ENCODE measurements around the gene PPL. TPM values are rescaled to one million over a fixed set of nuclear protein-coding genes. Genes with fewer than 3 reads are reported as not detected.

PPL gene
- total and polyA plus RNA-seq, 2 of the 13 experiments (the other 11 are each of a cell fraction or from before 2014, with no cell fraction given): 5.7 to 6.6 TPM

DNA sequence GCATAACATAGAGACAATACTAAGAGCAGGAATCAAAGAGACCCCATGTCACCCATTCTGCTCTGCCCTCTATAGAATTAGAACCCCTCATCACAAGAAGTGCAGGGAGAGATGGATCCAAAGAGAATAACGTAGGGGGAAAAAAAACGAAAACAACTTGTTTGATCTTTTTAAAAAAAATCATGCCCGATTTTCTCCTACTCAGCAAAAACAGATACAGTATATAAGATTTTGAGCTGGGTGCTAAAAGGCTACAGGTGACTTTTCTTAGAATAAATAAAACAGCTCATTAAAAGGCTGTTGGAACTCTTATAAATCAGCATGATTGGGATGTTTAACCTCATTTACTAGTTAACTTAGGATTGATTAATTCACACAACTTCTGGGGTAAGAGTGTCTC is 72.2 kb downstream of the PPL start (continued):
- peak; percentile 86 to 90 for TF ChIP-seq MAFK (conservative IDR thresholded peaks at IDR 0.05 in 1 of 2, IDR thresholded peaks at IDR 0.05 in 1 of 2; ENCODE audit: low read length in 2 of 2)

DNA sequence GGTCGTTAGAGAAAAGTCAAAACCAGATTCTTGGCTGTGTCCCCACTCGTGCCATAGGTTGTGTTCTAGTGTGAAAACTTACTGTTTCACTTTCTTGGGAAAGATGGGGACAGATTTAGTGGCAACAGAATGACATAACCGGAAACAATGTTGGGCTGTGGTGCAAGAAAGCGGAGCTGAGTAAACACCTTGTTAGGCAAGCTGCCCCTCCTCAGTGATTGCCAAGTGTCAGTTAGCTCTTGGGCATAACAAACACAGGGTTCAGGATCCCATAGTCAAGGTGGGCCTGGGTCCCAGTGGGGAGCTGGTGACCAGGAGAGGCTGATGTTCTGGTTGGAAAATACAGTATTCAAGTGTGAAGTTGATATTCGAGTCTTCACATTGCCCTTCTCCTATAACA is 74.3 kb downstream of the PPL start:
- no peak overlapping the region for H2AFZ ChIP-seq (ENCODE audit: low read length)
- no peak overlapping the region for H3K4me3 ChIP-seq (replicated peaks in 1 of 3; ENCODE audit: insufficient read depth in 1 of 3, low read depth in 2 of 3, low read length in 3 of 3)
- ChIA-PET CTCF (ENCODE audit: low intra/inter-chr PET ratio, low total read pairs) (no interaction called here), POLR2A (no interaction called here)
- no peak for ATAC-seq
- no peak for FAIRE-seq
- H3K4me1 ChIP-seq (ENCODE audit: insufficient read depth, low read length): peaks cover 19% of the 10 kb centered on the region
- H3K9me3 ChIP-seq (ENCODE audit: low read length): no peaks in the 10 kb centered on the region
- no peak overlapping the region for H3K4me2 ChIP-seq (ENCODE audit: low read depth, low read length)
- in situ Hi-C loops (cut with HindIII; ENCODE audit: extremely low pct_ligation_motif_present, low pct_unique_long_range_greater_than_20kb): no loop called here
- peaks cover 46% of the 10 kb centered on the region for H3K79me2 ChIP-seq (ENCODE audit: insufficient read depth, low read length)
- WGBS (ENCODE audit: low lambda C conversion rate): 84% methylated on average over 5 of the region's 5 CpGs
- peaks cover 20 to 76% of the 10 kb centered on the region in 2 experiments for H3K36me3 ChIP-seq (replicated peaks in 1 of 2; ENCODE audit: control insufficient read depth in 1 of 2, insufficient read depth in 2 of 2, low read length in 2 of 2)
- no peaks in the 10 kb centered on the region for H3K27me3 ChIP-seq (ENCODE audit: control insufficient read depth in 1 of 2, insufficient read depth in 2 of 2, low read length in 2 of 2)
- no peak for DNase-seq (ENCODE audit: low spot score)
- H3K9ac ChIP-seq (ENCODE audit: insufficient read depth, low read depth, low read length): no peak overlapping the region
- BruUV-seq (replicated peaks): no TSS peak
- H4K20me1 ChIP-seq (ENCODE audit: insufficient read depth, low read length): no peaks in the 10 kb centered on the region
- no peak overlapping the region for H3K27ac ChIP-seq (ENCODE audit: extremely low read length, insufficient read depth, low read length)
- intact Hi-C loops (cut with micrococcal nuclease; ENCODE audit: unreplicated experiment): no loop called here
- TF ChIP-seq, protein P1, sequence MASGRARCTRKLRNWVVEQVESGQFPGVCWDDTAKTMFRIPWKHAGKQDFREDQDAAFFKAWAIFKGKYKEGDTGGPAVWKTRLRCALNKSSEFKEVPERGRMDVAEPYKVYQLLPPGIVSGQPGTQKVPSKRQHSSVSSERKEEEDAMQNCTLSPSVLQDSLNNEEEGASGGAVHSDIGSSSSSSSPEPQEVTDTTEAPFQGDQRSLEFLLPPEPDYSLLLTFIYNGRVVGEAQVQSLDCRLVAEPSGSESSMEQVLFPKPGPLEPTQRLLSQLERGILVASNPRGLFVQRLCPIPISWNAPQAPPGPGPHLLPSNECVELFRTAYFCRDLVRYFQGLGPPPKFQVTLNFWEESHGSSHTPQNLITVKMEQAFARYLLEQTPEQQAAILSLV (CRISPR knock-in tag; IDR thresholded peaks at IDR 0.05; ENCODE audit: borderline replicate concordance): no peak
- TF ChIP-seq HNF4G (IDR thresholded peaks at IDR 0.05; ENCODE audit: borderline replicate concordance, low read depth, low read length): no peak
- TF ChIP-seq HNF4G (CRISPR knock-in tag; IDR thresholded peaks at IDR 0.05; ENCODE audit: borderline replicate concordance, low read depth): no peak
- TF ChIP-seq CEBPB (IDR thresholded peaks at IDR 0.05; ENCODE audit: borderline replicate concordance, low read depth, low read length): 0 out of 2 replicates have a peak, but pooled peaks have one; percentile 28
- TF ChIP-seq MTA3 (CRISPR knock-in tag; IDR thresholded peaks at IDR 0.05): no peak
- TF ChIP-seq KLF9 (CRISPR knock-in tag; IDR thresholded peaks at IDR 0.05; ENCODE audit: low read depth): no peak
- no peak for TF ChIP-seq STAT5B (CRISPR knock-in tag; IDR thresholded peaks at IDR 0.05)
- TF ChIP-seq JUNB (CRISPR knock-in tag; IDR thresholded peaks at IDR 0.05; ENCODE audit: borderline replicate concordance): no peak
- TF ChIP-seq NFE2L2 (IDR thresholded peaks at IDR 0.05; ENCODE audit: low read length): no peak
- TF ChIP-seq, protein P2, sequence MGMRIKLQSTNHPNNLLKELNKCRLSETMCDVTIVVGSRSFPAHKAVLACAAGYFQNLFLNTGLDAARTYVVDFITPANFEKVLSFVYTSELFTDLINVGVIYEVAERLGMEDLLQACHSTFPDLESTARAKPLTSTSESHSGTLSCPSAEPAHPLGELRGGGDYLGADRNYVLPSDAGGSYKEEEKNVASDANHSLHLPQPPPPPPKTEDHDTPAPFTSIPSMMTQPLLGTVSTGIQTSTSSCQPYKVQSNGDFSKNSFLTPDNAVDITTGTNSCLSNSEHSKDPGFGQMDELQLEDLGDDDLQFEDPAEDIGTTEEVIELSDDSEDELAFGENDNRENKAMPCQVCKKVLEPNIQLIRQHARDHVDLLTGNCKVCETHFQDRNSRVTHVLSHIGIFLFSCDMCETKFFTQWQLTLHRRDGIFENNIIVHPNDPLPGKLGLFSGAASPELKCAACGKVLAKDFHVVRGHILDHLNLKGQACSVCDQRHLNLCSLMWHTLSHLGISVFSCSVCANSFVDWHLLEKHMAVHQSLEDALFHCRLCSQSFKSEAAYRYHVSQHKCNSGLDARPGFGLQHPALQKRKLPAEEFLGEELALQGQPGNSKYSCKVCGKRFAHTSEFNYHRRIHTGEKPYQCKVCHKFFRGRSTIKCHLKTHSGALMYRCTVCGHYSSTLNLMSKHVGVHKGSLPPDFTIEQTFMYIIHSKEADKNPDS (CRISPR knock-in tag; IDR thresholded peaks at IDR 0.05): no peak
- no peak for TF ChIP-seq ZNF766 (CRISPR knock-in tag; IDR thresholded peaks at IDR 0.05; ENCODE audit: borderline replicate concordance)
- TF ChIP-seq TP53 (CRISPR knock-in tag; conservative IDR thresholded peaks at IDR 0.05): no peak
- no peak for TF ChIP-seq HNRNPL (IDR thresholded peaks at IDR 0.05; ENCODE audit: low read depth, low read length)
- no peak for TF ChIP-seq CHCHD3 (CRISPR knock-in tag; IDR thresholded peaks at IDR 0.05)
- TF ChIP-seq, protein P3, sequence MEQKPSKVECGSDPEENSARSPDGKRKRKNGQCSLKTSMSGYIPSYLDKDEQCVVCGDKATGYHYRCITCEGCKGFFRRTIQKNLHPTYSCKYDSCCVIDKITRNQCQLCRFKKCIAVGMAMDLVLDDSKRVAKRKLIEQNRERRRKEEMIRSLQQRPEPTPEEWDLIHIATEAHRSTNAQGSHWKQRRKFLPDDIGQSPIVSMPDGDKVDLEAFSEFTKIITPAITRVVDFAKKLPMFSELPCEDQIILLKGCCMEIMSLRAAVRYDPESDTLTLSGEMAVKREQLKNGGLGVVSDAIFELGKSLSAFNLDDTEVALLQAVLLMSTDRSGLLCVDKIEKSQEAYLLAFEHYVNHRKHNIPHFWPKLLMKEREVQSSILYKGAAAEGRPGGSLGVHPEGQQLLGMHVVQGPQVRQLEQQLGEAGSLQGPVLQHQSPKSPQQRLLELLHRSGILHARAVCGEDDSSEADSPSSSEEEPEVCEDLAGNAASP (CRISPR knock-in tag; IDR thresholded peaks at IDR 0.05; ENCODE audit: borderline replicate concordance): no peak
- no peak for TF ChIP-seq FOXA1 (IDR thresholded peaks at IDR 0.05)
- 0 out of 2 replicates have a peak, but pooled peaks have one; percentile 9 for TF ChIP-seq FOXA1 (CRISPR knock-in tag; IDR thresholded peaks at IDR 0.05)
- TF ChIP-seq, protein P4, sequence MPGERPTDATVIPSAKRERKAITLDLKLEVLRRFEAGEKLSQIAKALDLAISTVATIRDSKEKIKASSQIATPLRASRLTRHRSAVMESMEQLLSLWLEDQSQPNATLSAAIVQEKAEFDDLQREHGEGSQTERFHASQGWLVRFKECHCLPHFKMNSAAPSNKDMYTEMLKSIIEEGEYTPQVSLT (CRISPR knock-in tag; IDR thresholded peaks at IDR 0.05; ENCODE audit: borderline replicate concordance, low read depth): no peak
- no peak for TF ChIP-seq RXRB (CRISPR knock-in tag; IDR thresholded peaks at IDR 0.05; ENCODE audit: borderline replicate concordance)
- no peak for TF ChIP-seq RBM22 (optimal IDR thresholded peaks at IDR 0.05; ENCODE audit: low read length)

Measured in HepG2 (cell line).